GM12874 (cell line): ENCODE measurements around the gene ALMS1.

Experiments used
- TF ChIP-seq, protein P1 (sequence below): IDR thresholded peaks from 2 replicates; pipeline ENCODE4 v1.5.1; 2011; ENCODE audit warnings: low read depth, mild to moderate bottlenecking, control low read depth, low read length, moderate library complexity; ENCODE audit not compliant: insufficient read depth

Gene ALMS1

DNA sequence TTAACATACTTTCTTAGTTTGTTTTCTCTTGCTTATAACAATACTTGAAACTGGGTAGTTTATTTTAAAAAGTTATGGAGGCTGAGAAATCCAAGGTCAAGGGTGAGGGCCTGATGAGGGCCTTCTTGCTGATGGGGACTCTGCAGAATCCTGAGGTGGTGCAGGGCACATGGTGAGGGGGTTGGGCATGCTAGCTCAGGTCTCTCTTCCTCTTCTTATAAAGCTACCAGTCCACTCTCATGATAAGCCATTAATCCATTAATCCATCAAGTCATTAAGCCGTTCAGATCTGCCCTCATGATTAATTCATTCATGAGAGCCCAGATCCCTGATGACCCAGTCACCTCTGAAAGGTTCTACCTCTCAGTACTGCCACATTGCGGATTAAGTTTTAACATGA, 21.4 kb downstream of the ALMS1 start:
- TF ChIP-seq, protein P1, sequence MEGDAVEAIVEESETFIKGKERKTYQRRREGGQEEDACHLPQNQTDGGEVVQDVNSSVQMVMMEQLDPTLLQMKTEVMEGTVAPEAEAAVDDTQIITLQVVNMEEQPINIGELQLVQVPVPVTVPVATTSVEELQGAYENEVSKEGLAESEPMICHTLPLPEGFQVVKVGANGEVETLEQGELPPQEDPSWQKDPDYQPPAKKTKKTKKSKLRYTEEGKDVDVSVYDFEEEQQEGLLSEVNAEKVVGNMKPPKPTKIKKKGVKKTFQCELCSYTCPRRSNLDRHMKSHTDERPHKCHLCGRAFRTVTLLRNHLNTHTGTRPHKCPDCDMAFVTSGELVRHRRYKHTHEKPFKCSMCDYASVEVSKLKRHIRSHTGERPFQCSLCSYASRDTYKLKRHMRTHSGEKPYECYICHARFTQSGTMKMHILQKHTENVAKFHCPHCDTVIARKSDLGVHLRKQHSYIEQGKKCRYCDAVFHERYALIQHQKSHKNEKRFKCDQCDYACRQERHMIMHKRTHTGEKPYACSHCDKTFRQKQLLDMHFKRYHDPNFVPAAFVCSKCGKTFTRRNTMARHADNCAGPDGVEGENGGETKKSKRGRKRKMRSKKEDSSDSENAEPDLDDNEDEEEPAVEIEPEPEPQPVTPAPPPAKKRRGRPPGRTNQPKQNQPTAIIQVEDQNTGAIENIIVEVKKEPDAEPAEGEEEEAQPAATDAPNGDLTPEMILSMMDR = no peak

GRCh38 chr2:73408198-73408597, 22.6 kb downstream of the ALMS1 start:
- TF ChIP-seq, protein P1 = no peak

GRCh38 chr2:73414696-73415095, 29.1 kb downstream of the ALMS1 start:
- TF ChIP-seq, protein P1 = no peak

- TF ChIP-seq, protein P1 = no peak
Measured at GRCh38 chr2:73415906-73416305, 30.3 kb downstream of the ALMS1 start.

DNA sequence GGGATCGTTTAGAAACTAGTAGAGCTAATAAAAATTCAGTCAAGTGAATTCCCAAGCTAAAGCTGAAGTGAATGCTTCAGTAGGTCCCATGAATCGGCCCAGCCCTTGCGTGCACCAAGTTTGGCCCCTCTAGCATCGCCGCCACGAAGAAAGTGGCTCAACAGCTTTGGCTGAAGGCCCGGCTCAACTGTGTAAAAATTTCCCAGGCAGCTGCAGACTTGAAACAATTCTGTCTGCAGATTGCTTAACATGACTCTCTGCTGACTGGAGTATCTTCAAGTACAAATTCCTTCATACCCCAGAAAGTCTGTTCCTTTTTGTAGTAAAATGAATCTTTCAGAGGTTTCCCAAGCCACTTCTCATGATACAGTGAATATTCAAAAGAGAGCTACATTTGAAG, 32.7 kb downstream of the ALMS1 start:
- TF ChIP-seq, protein P1 = no peak

DNA sequence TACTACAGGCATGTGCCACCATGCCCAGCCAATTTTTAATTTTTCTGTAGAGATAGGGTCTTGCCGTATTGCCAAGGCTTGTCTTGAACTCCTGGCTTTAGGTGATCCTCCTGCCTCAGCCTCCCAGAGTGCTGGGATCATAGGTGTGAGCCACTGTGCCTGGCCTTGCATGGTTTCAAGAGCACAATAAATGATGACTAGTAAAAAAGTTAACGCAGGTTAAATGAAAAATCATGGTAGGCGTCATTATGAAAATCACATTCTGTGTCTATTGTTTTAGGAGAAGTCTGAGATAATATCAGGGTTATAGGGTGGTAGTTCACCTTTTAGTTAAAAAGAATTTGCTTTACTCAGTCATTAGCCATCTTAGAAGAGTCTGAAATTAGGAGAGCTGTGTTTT, 38.3 kb downstream of the ALMS1 start:
- TF ChIP-seq, protein P1 = no peak

DNA sequence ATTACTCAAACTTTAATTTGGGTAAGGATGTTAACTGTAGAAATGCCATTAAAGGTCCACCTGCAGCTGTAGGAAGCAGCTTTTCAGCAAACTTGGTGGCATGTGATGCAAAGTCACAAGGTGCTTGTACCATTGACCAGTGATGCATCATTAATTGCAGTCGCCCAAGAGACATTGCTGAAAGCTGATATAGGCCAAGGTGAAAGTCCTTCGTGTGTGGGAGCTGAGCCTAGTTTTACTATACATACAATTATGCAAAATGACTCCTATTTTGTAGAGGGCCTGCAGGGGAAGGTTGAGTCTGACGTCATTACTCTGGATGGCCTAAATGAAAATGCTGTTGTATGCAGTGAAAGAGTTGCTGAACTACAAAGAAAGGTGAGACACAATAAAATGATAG, 40.5 kb downstream of the ALMS1 start:
- TF ChIP-seq, protein P1 = no peak

- TF ChIP-seq, protein P1 = no peak
Measured at GRCh38 chr2:73436019-73436418, 50.4 kb downstream of the ALMS1 start.
